Left lung (tissue), 14 donors: ENCODE data around the gene TBX2. TPM values are rescaled to one million over a fixed set of nuclear protein-coding genes. Genes with fewer than 3 reads are reported as not detected.

Experiments
- ATAC-seq: fragments of 200-7000 bp; cut with Tn5 transposase; one replicate; pipeline ENCODE4 v1.9.1; 2020; ENCODE audit warnings: moderate library complexity
- DNase-seq, 4 donors: peaks; one replicate each; pipeline ENCODE4 v3.0.0-alpha.2; 2013 to 2020
- H3K27ac ChIP-seq, 2 donors: fragments of 200-600 bp; sonication (generic) in 1 of 2; one replicate each; pipeline versions ENCODE4 v1.5.0 to v1.8.0; 2020 to 2021
- H3K27me3 ChIP-seq, 2 donors: fragments of 200-600 bp; sonication (generic) in 1 of 2; one replicate each; pipeline versions ENCODE4 v1.5.0 to v1.8.0; 2020 to 2021
- H3K36me3 ChIP-seq, 2 donors: fragments of 200-600 bp; sonication (generic) in 1 of 2; one replicate each; pipeline versions ENCODE4 v1.5.0 to v1.8.0; 2020 to 2021
- H3K4me1 ChIP-seq, 2 donors: fragments of 200-600 bp; one replicate each; pipeline ENCODE4 v1.8.0; 2021
- H3K4me3 ChIP-seq, 2 donors: fragments of 200-600 bp; sonication (generic) in 1 of 2; one replicate each; pipeline versions ENCODE4 v1.5.0 to v1.8.0; 2020 to 2021; ENCODE audit warnings: mild to moderate bottlenecking in 1 of 2
- H3K9me3 ChIP-seq, 2 donors: fragments of 200-600 bp; sonication (generic) in 1 of 2; one replicate each; pipeline versions ENCODE4 v1.5.0 to v1.8.0; 2020 to 2021
- intact Hi-C, 2 donors: fragments of 100-400 bp; cut with DNase I; formaldehyde crosslinking; loops; one replicate each; pipeline versions ENCODE4 v1.11.2 to v1.14.2; 2022
- long read RNA-seq, 12 donors: library from polyadenylated mRNA in 2 of 12; unstranded in 2 of 12; transcript quantifications; one replicate each; pipeline ENCODE4 v2.0.0 and lab custom pipeline, GENCODE V29; 2019 to 2026
- polyA plus RNA-seq, 6 donors: library from polyadenylated mRNA; unstranded; fragments of 120-200 nt; gene quantifications; one replicate each; pipeline ENCODE4 v1.2.1, GENCODE V29; 2013; ENCODE audit not compliant: insufficient read length in 6 of 6
- total RNA-seq, 2 donors: library from RNA; stranded (reverse); fragmentation: NEBNext Ultra II Directional; extraction: Animal tissue kit (Norgen Biotek cat#: 25700); gene quantifications; one replicate each; pipeline ENCODE4 v1.2.1, GENCODE V29; 2021
- TF ChIP-seq, protein P1 (sequence below), 2 donors: fragments of 200-600 bp; sonication (generic) in 1 of 2; IDR thresholded peaks; one replicate each; pipeline versions ENCODE4 v1.5.0 to v1.8.0; 2021; ENCODE audit warnings: antibody characterized with exemption in 2 of 2
- donor health status: DM: no; HTN: yes; CAD: no.
- donor health status: DM: no; HTN: no; CAD: no.

Gene TBX2
- total RNA-seq (100 to 1,000 TPM; 104 to 119 TPM), polyA plus RNA-seq (100 to 1,000 TPM; 134 to 258 (median 176) TPM)
- long read RNA-seq, donor 1, full-length matches to known transcripts = 32 of 222 reads
- long read RNA-seq, donor 1, partial matches to known transcripts = 190 of 222 reads
- long read RNA-seq, donor 1, other reads (novel, unspliced or antisense) = 0 of 222 reads
- long read RNA-seq, donor 2, full-length matches to known transcripts = 23 of 180 reads
- long read RNA-seq, donor 2, partial matches to known transcripts = 157 of 180 reads
- long read RNA-seq, donor 2, other reads (novel, unspliced or antisense) = 0 of 180 reads
- long read RNA-seq, donor 3, transcript TBX2-201 (7 exons, 3,339 nt) = major isoform, 47 of 100 reads
- long read RNA-seq, donor 3, partial matches to known transcripts = 53 of 100 reads
- long read RNA-seq, donor 3, other reads (novel, unspliced or antisense) = 0 of 100 reads
- long read RNA-seq, donor 4, partial matches to known transcripts = 3 of 6 reads
- long read RNA-seq, donor 4, other reads (novel, unspliced or antisense) = 3 of 6 reads
- long read RNA-seq, donor 5, transcript TBX2-201 (7 exons, 3,339 nt) = major isoform, 24 of 155 reads
- long read RNA-seq, donor 5, partial matches to known transcripts = 130 of 155 reads
- long read RNA-seq, donor 5, other reads (novel, unspliced or antisense) = 0 of 155 reads
- long read RNA-seq, donor 6, transcript TBX2-201 (7 exons, 3,339 nt) = major isoform, 18 of 53 reads
- long read RNA-seq, donor 6, partial matches to known transcripts = 35 of 53 reads
- long read RNA-seq, donor 6, other reads (novel, unspliced or antisense) = 0 of 53 reads
- long read RNA-seq, donor 7, transcript TBX2-201 (7 exons, 3,339 nt) = major isoform, 18 of 55 reads
- long read RNA-seq, donor 7, partial matches to known transcripts = 37 of 55 reads
- long read RNA-seq, donor 7, other reads (novel, unspliced or antisense) = 0 of 55 reads
- long read RNA-seq, donor 8, full-length matches to known transcripts = 60 of 122 reads
- long read RNA-seq, donor 8, partial matches to known transcripts = 62 of 122 reads
- long read RNA-seq, donor 8, other reads (novel, unspliced or antisense) = 0 of 122 reads
- long read RNA-seq, donor 9 = 0 reads
- long read RNA-seq, donor 10, partial matches to known transcripts = 15 of 16 reads
- long read RNA-seq, donor 10, other reads (novel, unspliced or antisense) = 1 of 16 reads
- long read RNA-seq, donor 11 = 0 reads
- long read RNA-seq, donor 12, transcript TBX2-201 (7 exons, 3,339 nt) = major isoform, 36 of 62 reads
- long read RNA-seq, donor 12, partial matches to known transcripts = 26 of 62 reads
- long read RNA-seq, donor 12, other reads (novel, unspliced or antisense) = 0 of 62 reads

DNA sequence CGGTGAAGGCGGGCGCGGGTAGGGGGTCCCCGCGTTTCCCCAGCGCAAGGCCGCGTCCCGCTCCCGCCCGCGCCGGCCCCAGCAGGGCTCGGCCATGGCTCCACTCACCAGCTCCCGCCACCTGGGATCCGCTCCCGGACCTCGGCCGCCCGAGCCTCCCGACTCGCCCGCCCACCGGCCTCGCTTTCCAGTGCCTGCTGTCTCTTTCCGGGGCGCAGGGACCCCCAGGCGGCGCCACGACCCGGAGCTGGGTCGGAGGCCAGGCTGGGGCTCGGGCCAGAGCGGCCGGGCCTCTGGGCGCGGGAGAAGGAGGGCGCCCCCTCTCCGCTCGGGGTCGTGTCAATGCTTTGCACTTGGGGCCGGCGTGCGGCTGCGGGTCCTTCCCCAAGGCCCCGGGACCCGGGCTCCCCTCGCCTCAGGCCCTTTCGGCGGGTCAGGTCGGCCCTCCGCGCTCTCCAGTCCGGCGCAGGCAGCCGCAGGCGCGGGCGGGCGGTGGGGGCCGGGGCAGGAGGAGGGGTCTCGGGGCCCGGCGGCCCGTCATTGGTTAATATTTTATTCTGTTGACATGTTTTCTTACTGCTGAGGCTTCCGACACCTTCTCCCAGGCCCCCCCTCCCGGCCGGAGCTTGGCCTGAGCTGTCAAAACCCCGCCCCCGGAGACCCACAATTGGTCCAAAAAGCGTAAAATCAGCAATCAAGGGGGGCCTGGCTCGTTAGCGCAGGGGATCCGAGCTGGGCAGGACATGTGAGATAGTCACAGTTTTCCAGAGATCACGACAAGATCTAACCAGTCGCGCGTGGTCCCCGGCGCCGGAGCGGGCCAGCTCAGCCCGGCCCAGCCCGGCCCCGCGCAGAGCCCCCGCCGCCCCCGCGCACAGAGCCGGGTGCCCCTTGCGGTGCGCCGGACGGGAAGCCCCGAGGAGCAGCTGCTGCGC is at the start of gene TBX2:
Gene TBX2 (plus strand): TSS at position 713 of the 935 bp plus-strand sequence. CDS start 334 bp downstream, outside the sequence.
- intact Hi-C loops = loop anchor here in 1 of 2 donors (10.0 kb wide), 1 partner anchor 395 kb away; no protein-coding TSS in a partner anchor
- peak; percentile 80 to 97 (median 90) for DNase-seq
- H3K4me1 ChIP-seq = peaks cover 7 to 62% of the 10 kb centered on the region in 2 donors
- peaks cover 0 to 9% of the 10 kb centered on the region in 2 donors for H3K36me3 ChIP-seq
- H3K27me3 ChIP-seq = peaks cover 66 to 100% of the 10 kb centered on the region in 2 donors
- H3K9me3 ChIP-seq = no peaks in the 10 kb centered on the region
- peak within 1 kb of the TSS; percentile 51 to 53 for H3K4me3 ChIP-seq
- TF ChIP-seq, protein P1, sequence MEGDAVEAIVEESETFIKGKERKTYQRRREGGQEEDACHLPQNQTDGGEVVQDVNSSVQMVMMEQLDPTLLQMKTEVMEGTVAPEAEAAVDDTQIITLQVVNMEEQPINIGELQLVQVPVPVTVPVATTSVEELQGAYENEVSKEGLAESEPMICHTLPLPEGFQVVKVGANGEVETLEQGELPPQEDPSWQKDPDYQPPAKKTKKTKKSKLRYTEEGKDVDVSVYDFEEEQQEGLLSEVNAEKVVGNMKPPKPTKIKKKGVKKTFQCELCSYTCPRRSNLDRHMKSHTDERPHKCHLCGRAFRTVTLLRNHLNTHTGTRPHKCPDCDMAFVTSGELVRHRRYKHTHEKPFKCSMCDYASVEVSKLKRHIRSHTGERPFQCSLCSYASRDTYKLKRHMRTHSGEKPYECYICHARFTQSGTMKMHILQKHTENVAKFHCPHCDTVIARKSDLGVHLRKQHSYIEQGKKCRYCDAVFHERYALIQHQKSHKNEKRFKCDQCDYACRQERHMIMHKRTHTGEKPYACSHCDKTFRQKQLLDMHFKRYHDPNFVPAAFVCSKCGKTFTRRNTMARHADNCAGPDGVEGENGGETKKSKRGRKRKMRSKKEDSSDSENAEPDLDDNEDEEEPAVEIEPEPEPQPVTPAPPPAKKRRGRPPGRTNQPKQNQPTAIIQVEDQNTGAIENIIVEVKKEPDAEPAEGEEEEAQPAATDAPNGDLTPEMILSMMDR (IDR thresholded peaks at IDR 0.05) = no peak
- H3K27ac ChIP-seq = peak within 1 kb of the TSS; percentile 89 to 94
- peak; percentile 47 for ATAC-seq

DNA sequence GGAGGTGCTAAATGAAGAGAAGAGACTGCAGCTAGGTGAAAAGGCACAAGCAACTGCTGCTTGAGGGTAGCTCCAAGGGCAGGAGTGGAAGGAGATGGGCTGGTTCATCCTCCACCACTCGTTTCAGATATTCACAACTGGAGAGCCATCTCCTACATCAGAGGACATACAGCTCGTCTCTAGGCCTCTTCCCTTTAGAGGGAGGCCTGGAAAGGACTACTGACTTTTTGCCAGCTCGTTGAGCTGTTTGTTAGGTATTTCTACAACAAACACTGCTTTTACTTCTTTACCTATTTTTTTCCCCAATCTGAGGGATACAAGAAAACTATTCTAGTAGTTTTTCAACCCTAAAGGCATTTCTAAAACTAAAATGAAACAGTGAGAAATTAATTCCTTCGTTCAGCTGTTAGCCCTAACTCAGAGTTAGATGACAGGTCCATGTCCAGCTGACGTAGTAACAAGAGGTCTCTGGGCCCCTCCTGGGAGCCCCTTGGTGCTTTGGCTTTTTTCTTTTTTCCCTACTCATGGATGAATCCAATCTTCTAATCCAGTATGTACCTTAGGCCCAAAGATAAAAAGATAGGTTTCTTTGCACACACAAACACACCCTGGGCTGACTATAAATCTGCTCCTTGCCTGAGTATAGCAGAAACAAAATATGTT is 47.8 kb upstream of the TBX2 start:
- intact Hi-C loops = no loop called here
- no peaks in the 10 kb centered on the region for H3K27me3 ChIP-seq

DNA sequence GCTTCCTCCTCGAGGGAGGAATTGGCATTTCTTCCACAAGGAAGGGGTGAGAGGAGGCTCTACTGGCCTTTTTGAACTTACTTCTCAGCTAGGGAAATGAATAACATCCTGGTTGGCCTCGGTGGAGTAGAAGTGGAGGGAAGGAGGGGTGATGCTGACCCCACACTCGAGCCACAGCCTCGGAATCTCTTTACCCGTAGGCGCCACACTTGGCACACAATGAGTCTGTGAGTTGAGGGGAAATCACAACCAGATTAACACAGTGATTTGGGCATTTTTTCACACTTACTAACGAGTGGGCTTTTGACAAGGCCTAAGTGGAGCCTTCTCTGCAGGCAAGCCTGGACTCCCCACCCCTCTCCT is 47.3 kb upstream of the TBX2 start:
- no peak overlapping the region for H3K4me3 ChIP-seq
- ATAC-seq (peak; percentile 15), DNase-seq (peak in 1 of 4 donors; percentile 50)
- H3K36me3 ChIP-seq = no peaks in the 10 kb centered on the region
- no peaks in the 10 kb centered on the region for H3K27me3 ChIP-seq
- TF ChIP-seq, protein P1 (IDR thresholded peaks at IDR 0.05) = no peak
- intact Hi-C loops = no loop called here
- H3K27ac ChIP-seq = no peak overlapping the region
- no peaks in the 10 kb centered on the region for H3K9me3 ChIP-seq
- peaks cover 0 to 7% of the 10 kb centered on the region in 2 donors for H3K4me1 ChIP-seq

More for the DNA sequence above, 47.8 kb upstream of the TBX2 start:
- DNase-seq = no peak
- H3K27ac ChIP-seq = no peak overlapping the region
- TF ChIP-seq, protein P1 (IDR thresholded peaks at IDR 0.05) = no peak
- peaks cover 0 to 7% of the 10 kb centered on the region in 2 donors for H3K4me1 ChIP-seq
- ATAC-seq = no peak
- H3K9me3 ChIP-seq = no peaks in the 10 kb centered on the region
- no peak overlapping the region for H3K4me3 ChIP-seq
- no peaks in the 10 kb centered on the region for H3K36me3 ChIP-seq
